Measurements from ENCODE around the gene PREB. TPM values are rescaled to one million over a fixed set of nuclear protein-coding genes. Genes with fewer than 3 reads are reported as not detected.

Gene PREB
- total RNA-seq, 2 donors from 2014 or later: 25.6 to 27.1 TPM

- DNase-seq (no peak), ATAC-seq (no peak)
- H3K9me3 ChIP-seq (ENCODE audit: control insufficient read depth, low read length, poor library complexity, severe bottlenecking): no peaks in the 10 kb centered on the region
- H3K27me3 Mint-ChIP-seq: peaks cover 30% of the 10 kb centered on the region
- no peak within 1 kb of the TSS for H3K4me3 Mint-ChIP-seq
- peaks cover 7% of the 10 kb centered on the region for H3K4me1 Mint-ChIP-seq
- peak within 1 kb of the TSS; percentile 65 for H3K27ac Mint-ChIP-seq
- no peaks in the 10 kb centered on the region for H3K36me3 Mint-ChIP-seq (ENCODE audit: low read depth)
Observed at GRCh38 chr2:27148801-27149439, 14.5 kb upstream of the PREB start, which contains the start of gene TCF23. TCF23 (plus strand) TSS chr2:27149004; CDS start chr2:27149134, 130 bp downstream.

- Mint-ChIP-seq H3K27me3 (peaks cover 24% of the 10 kb centered on the region), H3K27ac (peak overlapping the region; percentile 65), H3K4me1 (peaks cover 3% of the 10 kb centered on the region), H3K36me3 (ENCODE audit: low read depth) (no peaks in the 10 kb centered on the region), H3K4me3 (no peak overlapping the region)
- DNase-seq (no peak), ATAC-seq (no peak)
- no peaks in the 10 kb centered on the region for H3K9me3 ChIP-seq (ENCODE audit: control insufficient read depth, low read length, poor library complexity, severe bottlenecking)
Observed at GRCh38 chr2:27147935-27148334, 13.5 kb upstream of the PREB start.

- peaks cover 24% of the 10 kb centered on the region for H3K27me3 Mint-ChIP-seq
- H3K4me3 Mint-ChIP-seq: no peak overlapping the region
- DNase-seq: no peak
- no peaks in the 10 kb centered on the region for H3K36me3 Mint-ChIP-seq (ENCODE audit: low read depth)
- peaks cover 3% of the 10 kb centered on the region for H3K4me1 Mint-ChIP-seq
- H3K9me3 ChIP-seq (ENCODE audit: control insufficient read depth, low read length, poor library complexity, severe bottlenecking): no peaks in the 10 kb centered on the region
- H3K27ac Mint-ChIP-seq: no peak overlapping the region
- no peak for ATAC-seq
Observed at GRCh38 chr2:27145682-27146081, 11.2 kb upstream of the PREB start.

- DNase-seq: no peak
- Mint-ChIP-seq H3K4me1 (peaks cover under 1% of the 10 kb centered on the region), H3K27me3 (peaks cover 22% of the 10 kb centered on the region), H3K36me3 (ENCODE audit: low read depth) (no peaks in the 10 kb centered on the region), H3K4me3 (no peak overlapping the region), H3K27ac (no peak overlapping the region)
- ATAC-seq: no peak
- H3K9me3 ChIP-seq (ENCODE audit: control insufficient read depth, low read length, poor library complexity, severe bottlenecking): no peaks in the 10 kb centered on the region
Observed at GRCh38 chr2:27143285-27143684, 8.8 kb upstream of the PREB start.

- peaks cover 3% of the 10 kb centered on the region for H3K27me3 Mint-ChIP-seq
- H3K9me3 ChIP-seq (ENCODE audit: control insufficient read depth, low read length, poor library complexity, severe bottlenecking): no peaks in the 10 kb centered on the region
- DNase-seq (no peak), ATAC-seq (no peak)
- H3K4me1 Mint-ChIP-seq: no peaks in the 10 kb centered on the region
- peaks cover 2% of the 10 kb centered on the region for H3K36me3 Mint-ChIP-seq (ENCODE audit: low read depth)
- H3K4me3 Mint-ChIP-seq: no peak within 1 kb of the TSS
- no peak within 1 kb of the TSS for H3K27ac Mint-ChIP-seq
Observed at GRCh38 chr2:27139310-27139709, 4.9 kb upstream of the PREB start, which contains the start of gene PRR30. PRR30 (minus strand) TSS chr2:27139410; CDS start chr2:27138329, 1,081 bp downstream.

GRCh38 chr2:27138111-27138510, 3.7 kb upstream of the PREB start:
- ATAC-seq (no peak), DNase-seq (no peak)
- Mint-ChIP-seq H3K4me1 (peaks cover 9% of the 10 kb centered on the region), H3K4me3 (no peak overlapping the region), H3K36me3 (ENCODE audit: low read depth) (peaks cover 2% of the 10 kb centered on the region), H3K27me3 (no peaks in the 10 kb centered on the region), H3K27ac (no peak overlapping the region)
- no peaks in the 10 kb centered on the region for H3K9me3 ChIP-seq (ENCODE audit: control insufficient read depth, low read length, poor library complexity, severe bottlenecking)

GRCh38 chr2:27137322-27137935, 3.0 kb upstream of the PREB start:
- Mint-ChIP-seq H3K4me3 (no peak overlapping the region), H3K4me1 (peaks cover 14% of the 10 kb centered on the region), H3K36me3 (ENCODE audit: low read depth) (peaks cover 2% of the 10 kb centered on the region), H3K27ac (no peak overlapping the region), H3K27me3 (no peaks in the 10 kb centered on the region)
- ATAC-seq (no peak), DNase-seq (no peak)
- no peaks in the 10 kb centered on the region for H3K9me3 ChIP-seq (ENCODE audit: control insufficient read depth, low read length, poor library complexity, severe bottlenecking)

- no peaks in the 10 kb centered on the region for H3K27me3 Mint-ChIP-seq
- no peak overlapping the region for H3K27ac Mint-ChIP-seq
- peaks cover 15% of the 10 kb centered on the region for H3K4me1 Mint-ChIP-seq
- DNase-seq (no peak), ATAC-seq (no peak)
- H3K36me3 Mint-ChIP-seq (ENCODE audit: low read depth): peaks cover 2% of the 10 kb centered on the region
- no peak overlapping the region for H3K4me3 Mint-ChIP-seq
- no peaks in the 10 kb centered on the region for H3K9me3 ChIP-seq (ENCODE audit: control insufficient read depth, low read length, poor library complexity, severe bottlenecking)
Observed at GRCh38 chr2:27136751-27137150, 2.3 kb upstream of the PREB start.

GRCh38 chr2:27135478-27135955, 1.1 kb upstream of the PREB start:
- H3K4me1 Mint-ChIP-seq: peaks cover 16% of the 10 kb centered on the region
- peaks cover 2% of the 10 kb centered on the region for H3K36me3 Mint-ChIP-seq (ENCODE audit: low read depth)
- DNase-seq (no peak), ATAC-seq (no peak)
- H3K9me3 ChIP-seq (ENCODE audit: control insufficient read depth, low read length, poor library complexity, severe bottlenecking): no peaks in the 10 kb centered on the region
- no peaks in the 10 kb centered on the region for H3K27me3 Mint-ChIP-seq
- peak overlapping the region; percentile 72 for H3K4me3 Mint-ChIP-seq
- H3K27ac Mint-ChIP-seq: peak overlapping the region; percentile 92

GRCh38 chr2:27134781-27135477, 493 bp upstream of the PREB start:
- no peaks in the 10 kb centered on the region for H3K9me3 ChIP-seq (ENCODE audit: control insufficient read depth, low read length, poor library complexity, severe bottlenecking)
- H3K4me3 Mint-ChIP-seq: peak overlapping the region; percentile 96
- H3K27me3 Mint-ChIP-seq: no peaks in the 10 kb centered on the region
- peaks cover 2% of the 10 kb centered on the region for H3K36me3 Mint-ChIP-seq (ENCODE audit: low read depth)
- H3K27ac Mint-ChIP-seq: peak overlapping the region; percentile 92
- H3K4me1 Mint-ChIP-seq: peaks cover 16% of the 10 kb centered on the region
- no peak for DNase-seq
- no peak for ATAC-seq

GRCh38 chr2:27133195-27133875, 1.1 kb downstream of the PREB start:
- ATAC-seq: no peak

GRCh38 chr2:27131429-27131828, 3.0 kb downstream of the PREB start:
- H3K27ac Mint-ChIP-seq: no peak overlapping the region
- DNase-seq: no peak
- no peak overlapping the region for H3K4me3 Mint-ChIP-seq
- H3K4me1 Mint-ChIP-seq: peaks cover 16% of the 10 kb centered on the region
- no peaks in the 10 kb centered on the region for H3K27me3 Mint-ChIP-seq
- peaks cover 2% of the 10 kb centered on the region for H3K36me3 Mint-ChIP-seq (ENCODE audit: low read depth)
- H3K9me3 ChIP-seq (ENCODE audit: control insufficient read depth, low read length, poor library complexity, severe bottlenecking): no peaks in the 10 kb centered on the region
- ATAC-seq: no peak

More at GRCh38 chr2:27133195-27133875, 1.1 kb downstream of the PREB start:
- H3K36me3 Mint-ChIP-seq (ENCODE audit: low read depth): peaks cover 2% of the 10 kb centered on the region
- peak overlapping the region; percentile 96 for H3K4me3 Mint-ChIP-seq
- peaks cover 16% of the 10 kb centered on the region for H3K4me1 Mint-ChIP-seq
- no peaks in the 10 kb centered on the region for H3K9me3 ChIP-seq (ENCODE audit: control insufficient read depth, low read length, poor library complexity, severe bottlenecking)
- no peaks in the 10 kb centered on the region for H3K27me3 Mint-ChIP-seq
- no peak for DNase-seq
- H3K27ac Mint-ChIP-seq: peak overlapping the region; percentile 92

- ATAC-seq (no peak), DNase-seq (no peak)
- no peaks in the 10 kb centered on the region for H3K9me3 ChIP-seq (ENCODE audit: control insufficient read depth, low read length, poor library complexity, severe bottlenecking)
- Mint-ChIP-seq H3K27me3 (no peaks in the 10 kb centered on the region), H3K4me3 (no peak overlapping the region), H3K36me3 (ENCODE audit: low read depth) (peaks cover 2% of the 10 kb centered on the region), H3K4me1 (peaks cover 16% of the 10 kb centered on the region), H3K27ac (peak overlapping the region; percentile 63)
Observed at GRCh38 chr2:27130396-27130795, 4.0 kb downstream of the PREB start.

All from T-helper 17 cell (primary cell).